HG03354 (cell line): ENCODE measurements around the gene LGALS3BP.
"Not testable (repeated sequence)": the region's sequence is repeated elsewhere in the genome, so short reads cannot be mapped to it uniquely, and the experiment has no call there.

Source experiments
- ATAC-seq: cut with Tn5 transposase; IDR thresholded peaks from one replicate; pipeline ENCODE4 v1.9.1; 2021; ENCODE audit warnings: mild to moderate bottlenecking; ENCODE audit not compliant: unreplicated experiment, poor library complexity, severe bottlenecking

The LGALS3BP gene, protein sequence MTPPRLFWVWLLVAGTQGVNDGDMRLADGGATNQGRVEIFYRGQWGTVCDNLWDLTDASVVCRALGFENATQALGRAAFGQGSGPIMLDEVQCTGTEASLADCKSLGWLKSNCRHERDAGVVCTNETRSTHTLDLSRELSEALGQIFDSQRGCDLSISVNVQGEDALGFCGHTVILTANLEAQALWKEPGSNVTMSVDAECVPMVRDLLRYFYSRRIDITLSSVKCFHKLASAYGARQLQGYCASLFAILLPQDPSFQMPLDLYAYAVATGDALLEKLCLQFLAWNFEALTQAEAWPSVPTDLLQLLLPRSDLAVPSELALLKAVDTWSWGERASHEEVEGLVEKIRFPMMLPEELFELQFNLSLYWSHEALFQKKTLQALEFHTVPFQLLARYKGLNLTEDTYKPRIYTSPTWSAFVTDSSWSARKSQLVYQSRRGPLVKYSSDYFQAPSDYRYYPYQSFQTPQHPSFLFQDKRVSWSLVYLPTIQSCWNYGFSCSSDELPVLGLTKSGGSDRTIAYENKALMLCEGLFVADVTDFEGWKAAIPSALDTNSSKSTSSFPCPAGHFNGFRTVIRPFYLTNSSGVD

GRCh38 chr17:78979780-78980623 is at the start of gene LGALS3BP:
Gene LGALS3BP, minus strand, starts transcription at chr17:78979923. Its CDS starts 2,732 bp downstream, at chr17:78977191.
- ATAC-seq, result no peak

GRCh38 chr17:79028496-79029326 is 49.0 kb upstream of the LGALS3BP start:
- ATAC-seq, result no peak

- no peak for ATAC-seq
Observed at GRCh38 chr17:79027925-79028491, 48.3 kb upstream of the LGALS3BP start.

DNA sequence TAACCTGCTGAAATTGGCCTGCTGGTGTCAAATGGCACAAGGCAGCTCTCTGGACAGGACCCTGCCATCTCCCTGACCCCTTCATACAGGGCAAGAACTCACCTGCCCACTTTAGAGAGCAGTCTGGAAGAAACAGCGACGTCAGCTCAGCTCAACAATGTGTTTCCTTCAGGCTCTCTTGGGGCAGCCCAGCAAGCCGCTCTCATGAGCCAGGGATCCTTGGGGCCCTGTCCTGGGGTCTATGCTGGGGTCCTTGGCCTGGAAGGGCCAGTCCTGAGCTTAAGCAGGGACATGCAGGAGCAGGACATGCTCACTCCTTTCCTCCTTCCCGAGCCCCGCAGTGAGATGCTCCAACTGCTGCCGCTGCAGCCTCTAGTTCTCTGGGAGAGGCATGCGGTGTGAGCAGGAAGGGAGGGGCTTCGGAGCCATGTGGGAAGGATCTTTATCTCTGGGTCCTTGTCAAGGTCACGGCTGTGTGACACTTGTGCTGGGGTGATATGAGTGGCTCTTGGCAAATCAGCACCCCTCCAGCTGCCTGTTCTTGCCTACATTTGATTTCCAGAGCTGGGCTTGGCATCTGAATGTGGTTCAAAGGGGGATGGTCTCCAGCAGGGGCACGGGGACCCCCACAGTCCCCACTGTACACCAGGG is 47.7 kb upstream of the LGALS3BP start:
- no peak for ATAC-seq

GRCh38 chr17:79026376-79027273 is 46.9 kb upstream of the LGALS3BP start:
- ATAC-seq, result no peak

DNA sequence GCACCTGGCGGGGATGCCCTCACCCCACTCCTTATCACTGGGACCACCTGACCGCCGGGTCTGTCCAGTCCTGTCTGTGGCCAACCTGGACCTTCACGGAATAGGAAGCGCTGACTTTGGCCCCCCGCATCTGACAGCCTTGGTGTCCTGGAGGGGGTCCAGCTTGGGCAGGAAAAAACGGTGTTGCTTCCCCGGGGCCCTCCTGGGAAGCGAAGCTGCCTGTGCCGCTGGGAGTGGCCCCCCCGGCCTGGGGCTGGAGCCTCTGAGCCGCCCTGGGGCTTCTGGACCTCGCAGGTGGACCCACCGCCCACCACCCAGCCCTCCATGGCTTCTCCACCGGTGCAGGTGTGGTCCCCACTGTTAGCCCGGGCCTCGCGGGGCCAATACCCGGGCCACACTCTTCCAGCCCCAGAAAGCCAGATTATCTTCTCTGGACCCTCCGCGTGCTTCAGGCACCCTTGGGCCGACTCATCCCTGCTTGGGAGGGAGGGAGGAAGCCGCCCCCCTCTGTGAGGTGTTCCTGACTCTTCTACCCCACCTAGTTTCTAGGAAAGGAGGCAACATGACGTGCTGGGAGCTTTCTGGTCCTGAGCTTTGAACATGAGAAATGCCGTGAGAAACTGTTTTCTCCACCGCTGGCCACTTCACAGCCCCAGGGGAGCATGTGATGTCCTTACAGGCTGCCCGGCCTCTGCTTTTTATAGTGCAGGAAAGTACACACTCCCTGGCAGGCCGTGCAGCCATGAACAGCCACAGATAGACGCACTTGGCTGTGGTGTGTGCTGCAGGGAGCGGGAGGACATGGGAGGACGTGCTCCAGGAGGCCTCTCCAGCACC is 45.4 kb upstream of the LGALS3BP start:
- no peak for ATAC-seq

- no peak for ATAC-seq
Observed at GRCh38 chr17:79023886-79024771, 44.4 kb upstream of the LGALS3BP start, which contains the start of gene C1QTNF1. Gene C1QTNF1, plus strand, starts transcription at chr17:79024169. Its CDS starts 19,800 bp downstream, at chr17:79043969.

DNA sequence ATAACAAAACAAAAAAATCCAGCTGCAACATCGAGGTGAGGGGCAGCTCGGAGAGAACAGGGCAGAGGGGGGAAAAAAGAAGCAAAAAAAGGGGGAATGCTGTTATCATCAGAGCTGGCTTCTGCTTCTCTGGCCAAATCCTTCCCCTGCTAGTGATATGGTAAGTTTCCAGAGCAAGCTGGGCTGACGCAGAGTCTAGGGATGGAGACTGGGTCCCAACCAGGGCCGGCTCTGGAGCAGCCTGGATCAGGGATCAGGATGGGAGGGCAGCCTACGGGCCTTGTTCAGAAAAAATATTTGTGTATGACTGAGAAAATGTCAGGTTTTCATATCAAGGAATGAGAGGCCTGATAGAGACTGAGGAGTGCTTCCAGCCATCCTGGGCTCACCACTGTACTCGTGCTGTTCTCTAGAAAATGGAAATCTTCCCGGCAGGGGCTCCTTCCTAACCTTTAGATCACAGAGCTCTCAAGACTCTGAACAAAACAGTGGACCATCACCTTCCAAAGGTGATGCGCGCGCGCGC is 43.5 kb upstream of the LGALS3BP start:
- ATAC-seq, result no peak

DNA sequence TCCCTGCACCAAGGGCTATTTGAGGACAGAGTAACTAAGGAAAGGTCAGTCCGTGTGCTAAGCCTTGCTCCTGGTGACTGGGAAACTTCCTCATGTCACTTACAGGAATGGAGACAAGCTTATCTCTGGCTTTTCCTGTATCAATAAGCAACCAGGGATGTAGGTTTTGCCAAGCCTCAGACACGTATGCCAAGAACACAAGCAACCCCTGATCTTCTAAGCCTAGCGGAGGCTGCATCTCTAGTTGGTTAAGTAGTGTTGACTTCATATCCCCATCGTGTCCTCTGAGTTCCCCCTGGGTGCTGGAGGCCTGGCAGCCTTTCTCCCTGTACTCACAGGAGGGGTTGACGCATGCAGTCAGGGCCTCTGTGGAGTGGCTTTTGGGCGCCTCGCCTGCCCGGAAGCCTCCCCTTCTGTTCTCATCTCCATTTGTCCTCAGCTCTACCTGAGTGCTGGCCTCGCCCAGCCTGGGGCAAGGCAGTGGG is 42.8 kb upstream of the LGALS3BP start:
- no peak for ATAC-seq

DNA sequence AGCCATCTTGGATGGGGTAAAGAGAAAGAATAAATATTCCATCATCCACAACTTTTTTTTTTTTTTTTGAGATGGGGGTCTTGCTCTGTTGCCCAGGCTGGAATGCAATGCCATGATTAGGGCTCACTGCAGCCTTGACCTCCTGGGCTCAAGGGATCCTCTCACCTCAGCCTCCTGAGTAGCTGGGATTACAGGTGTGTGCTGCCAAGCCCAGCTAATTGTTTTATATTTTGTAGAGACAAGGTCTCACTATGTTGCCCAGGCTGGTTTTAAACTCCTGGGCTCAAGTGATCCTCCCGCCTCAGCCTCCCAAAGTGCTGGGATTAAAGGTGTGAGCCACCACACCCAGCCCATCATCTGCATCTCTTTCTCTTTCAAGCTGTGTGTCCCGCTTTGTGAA is 42.2 kb upstream of the LGALS3BP start:
- not testable (repeated sequence) for ATAC-seq

DNA sequence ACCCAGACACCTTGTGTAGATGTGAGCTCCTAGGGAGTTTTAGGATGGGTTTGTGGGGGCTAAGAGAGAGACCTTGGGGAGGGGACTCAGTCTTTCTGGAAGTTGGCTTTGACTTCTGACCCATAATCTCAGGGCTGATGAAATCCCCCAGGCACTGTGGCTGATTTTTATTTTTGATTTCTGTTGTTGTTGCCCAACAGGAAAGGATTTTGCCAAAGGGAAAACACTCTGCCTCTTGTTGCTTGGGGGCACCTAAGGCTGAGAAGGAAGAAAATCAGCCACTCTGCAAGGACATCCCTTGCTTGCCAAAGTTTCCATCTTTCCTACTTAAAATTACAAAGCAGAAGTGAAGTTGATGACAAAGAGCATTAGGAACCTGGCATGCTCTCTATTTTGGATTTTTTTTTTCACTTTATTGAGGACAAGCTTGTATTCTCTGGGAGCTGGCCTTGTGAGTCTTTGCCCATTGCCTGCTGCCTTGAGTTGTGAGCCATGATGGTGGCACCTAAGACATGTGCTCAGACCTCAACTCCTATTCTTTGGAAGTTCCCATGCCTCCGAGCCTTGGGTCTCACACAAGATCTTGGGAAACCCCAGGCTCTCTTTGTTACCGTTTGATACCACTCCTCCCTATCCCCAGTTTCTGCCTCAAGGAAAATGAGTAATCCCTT is 41.0 kb upstream of the LGALS3BP start:
- ATAC-seq, result no peak

- no peak for ATAC-seq
Observed at GRCh38 chr17:79019632-79020584, 40.2 kb upstream of the LGALS3BP start.

GRCh38 chr17:79019261-79019631 is 39.5 kb upstream of the LGALS3BP start:
- ATAC-seq, result no peak

- no peak for ATAC-seq
Observed at GRCh38 chr17:79018370-79018695, 38.6 kb upstream of the LGALS3BP start.
